Liver (tissue), 9 donors: ENCODE data around the gene DMAP1. TPM values are rescaled to one million over a fixed set of nuclear protein-coding genes. Genes with fewer than 3 reads are reported as not detected.

Experiments used
- DNase-seq: peaks from one replicate; pipeline ENCODE4 v3.0.0-alpha.2; 2017; ENCODE audit warnings: low spot score
- H3K27ac ChIP-seq, 2 donors: one replicate each; pipeline ENCODE4 v1.7.0; 2013; ENCODE audit warnings: inconsistent platforms in 2 of 2, low read length in 2 of 2, control low read depth in 1 of 2, low read depth in 1 of 2, mild to moderate bottlenecking in 1 of 2
- H3K27me3 ChIP-seq, 4 donors: one replicate each; pipeline versions ENCODE4 v1.6.1 to v1.7.0; 2013; ENCODE audit warnings: low read length in 3 of 4, inconsistent platforms in 1 of 4, mild to moderate bottlenecking in 1 of 4, moderate library complexity in 1 of 4; ENCODE audit not compliant: control insufficient read depth in 4 of 4, insufficient read depth in 4 of 4
- H3K36me3 ChIP-seq, 4 donors: one replicate each; pipeline versions ENCODE4 v1.6.1 to v1.7.0; 2013; ENCODE audit warnings: low read length in 3 of 4, mild to moderate bottlenecking in 3 of 4, low read depth in 1 of 4, moderate library complexity in 1 of 4; ENCODE audit not compliant: control insufficient read depth in 4 of 4, insufficient read depth in 3 of 4
- H3K4me1 ChIP-seq, 4 donors: one replicate each; pipeline versions ENCODE4 v1.6.1 to v1.7.0; 2013; ENCODE audit warnings: low read length in 3 of 4, mild to moderate bottlenecking in 3 of 4, moderate library complexity in 1 of 4; ENCODE audit not compliant: control insufficient read depth in 4 of 4, insufficient read depth in 4 of 4
- H3K4me3 ChIP-seq, 3 donors: one replicate each; pipeline versions ENCODE4 v1.6.1 to v1.7.0; 2013; ENCODE audit warnings: low read length in 3 of 3, control low read depth in 1 of 3, low read depth in 1 of 3, mild to moderate bottlenecking in 1 of 3
- H3K9ac ChIP-seq, 2 donors: one replicate each; pipeline ENCODE4 v1.7.0; 2013; ENCODE audit warnings: low read length in 2 of 2, mild to moderate bottlenecking in 2 of 2, moderate library complexity in 2 of 2, control low read depth in 1 of 2, low read depth in 1 of 2
- H3K9me3 ChIP-seq, 4 donors: one replicate each; pipeline versions ENCODE4 v1.6.1 to v1.7.0; 2013; ENCODE audit warnings: low read length in 3 of 4; ENCODE audit not compliant: control insufficient read depth in 4 of 4
- ATF3 ChIP-seq: IDR thresholded peaks from 2 replicates; pipeline ENCODE4 v1.6.1; 2016; ENCODE audit warnings: antibody characterized with exemption
- CTCF ChIP-seq: fragments of 150-350 bp; IDR thresholded peaks from 2 replicates; pipeline ENCODE4 v1.5.1; 2017; ENCODE audit warnings: improper control_type of control experiment, low read depth, low read length; ENCODE audit not compliant: missing input control
- EGR1 ChIP-seq, 2 donors: IDR thresholded peaks; 2 replicates each; pipeline ENCODE4 v1.6.1; 2016 to 2018; ENCODE audit warnings: antibody characterized with exemption in 2 of 2, low read depth in 2 of 2
- FOXA1 ChIP-seq: IDR thresholded peaks from 2 replicates; pipeline ENCODE4 v1.6.1; 2016; ENCODE audit warnings: antibody characterized with exemption
- FOXA2 ChIP-seq: IDR thresholded peaks from 2 replicates; pipeline ENCODE4 v1.6.1; 2016; ENCODE audit warnings: antibody characterized with exemption
- GABPA ChIP-seq, 2 donors: IDR thresholded peaks in 1 of 2; conservative IDR thresholded peaks in 1 of 2; 2 replicates each; pipeline ENCODE4 v1.6.1; 2016; ENCODE audit warnings: antibody characterized with exemption in 2 of 2, mild to moderate bottlenecking in 1 of 2, moderate library complexity in 1 of 2
- HNF4A ChIP-seq, 2 donors: conservative IDR thresholded peaks; 2 replicates each; pipeline ENCODE4 v1.6.1; 2016; ENCODE audit warnings: antibody characterized with exemption in 2 of 2, mild to moderate bottlenecking in 2 of 2
- HNF4G ChIP-seq: IDR thresholded peaks from 2 replicates; pipeline ENCODE4 v1.6.1; 2016; ENCODE audit warnings: antibody characterized with exemption
- JUND ChIP-seq, 2 donors: IDR thresholded peaks; 2 replicates each; pipeline ENCODE4 v1.6.1; 2016; ENCODE audit warnings: antibody characterized with exemption in 2 of 2
- MAX ChIP-seq: IDR thresholded peaks from 2 replicates; pipeline ENCODE4 v1.6.1; 2016; ENCODE audit warnings: antibody characterized with exemption
- NR2F2 ChIP-seq: IDR thresholded peaks from 2 replicates; pipeline ENCODE4 v1.6.1; 2016; ENCODE audit warnings: antibody characterized with exemption
- RAD21 ChIP-seq, 2 donors: IDR thresholded peaks; 2 replicates each; pipeline ENCODE4 v1.6.1; 2016; ENCODE audit warnings: antibody characterized with exemption in 2 of 2, mild to moderate bottlenecking in 2 of 2
- REST ChIP-seq: IDR thresholded peaks from 2 replicates; pipeline ENCODE4 v1.6.1; 2016; ENCODE audit warnings: antibody characterized with exemption, mild to moderate bottlenecking
- RXRA ChIP-seq, 2 donors: IDR thresholded peaks; 2 replicates each; pipeline ENCODE4 v1.6.1; 2017 to 2018; ENCODE audit warnings: antibody characterized with exemption in 2 of 2, mild to moderate bottlenecking in 1 of 2
- SP1 ChIP-seq: IDR thresholded peaks from 2 replicates; pipeline ENCODE4 v1.6.1; 2018; ENCODE audit warnings: antibody characterized with exemption, mild to moderate bottlenecking
- TAF1 ChIP-seq: conservative IDR thresholded peaks from 2 replicates; pipeline ENCODE4 v1.6.1; 2016; ENCODE audit warnings: antibody characterized with exemption, mild to moderate bottlenecking
- YY1 ChIP-seq: IDR thresholded peaks from 2 replicates; pipeline ENCODE4 v1.6.1; 2016; ENCODE audit warnings: antibody characterized with exemption, mild to moderate bottlenecking
- ZBTB33 ChIP-seq: IDR thresholded peaks from 2 replicates; pipeline ENCODE4 v1.6.1; 2016; ENCODE audit warnings: antibody characterized with exemption
- WGBS: extraction: QIAGEN DNeasy Blood & Tissue Kit; methylation state at CpG from one replicate; pipeline ENCODE4 v1.1.7; 2013; 5-methylcytosine and 5-hydroxymethylcytosine counted together
- polyA plus RNA-seq, 2 donors: library from polyadenylated mRNA; stranded (reverse) in 1 of 2; unstranded in 1 of 2; fragments of 200-250 nt in 1 of 2; fragments of >200 nt in 1 of 2; fragmentation: Nextera tagmentation in 1 of 2; extraction: Ambion mirVana in 1 of 2; gene quantifications; one replicate each; pipeline versions ENCODE4 v1.2.1 to v1.2.3, GENCODE V29; 2013 to 2015
- total RNA-seq, 2 donors: library from RNA; depleted of rRNA; stranded (reverse); fragments of >200 nt; gene quantifications; one replicate each; pipeline ENCODE4 v1.2.3, GENCODE V29; 2014
- donor health status: healthy.
- donor health status: healthy.
- donor health status: healthy.
- donor health status: healthy.
- donor health status: healthy.

The DMAP1 gene
- total and polyA plus RNA-seq, 4 donors, result 15.3 to 24.8 (median 18.3) TPM

GRCh38 chr1:44168520-44169098 lies 44.7 kb upstream of the DMAP1 start (continued):
- TF ChIP-seq CTCF (no peak), SP1 (no peak)

- Histone ChIP-seq H3K4me1 (no peaks in the 10 kb centered on the region), H3K4me3 (no peak overlapping the region), H3K27me3 (no peaks in the 10 kb centered on the region), H3K9ac (no peak overlapping the region), H3K36me3 (no peaks in the 10 kb centered on the region), H3K9me3 (no peaks in the 10 kb centered on the region), H3K27ac (no peak overlapping the region)
- 93% methylated on average over 3 of the region's 3 CpGs for WGBS
- no peak for TF ChIP-seq EGR1 (IDR thresholded peaks at IDR 0.05; ENCODE audit: low read depth in 2 of 2)
- TF ChIP-seq JUND (IDR thresholded peaks at IDR 0.05), result no peak
- no peak for TF ChIP-seq FOXA1
- TF ChIP-seq YY1, result no peak
- TF ChIP-seq HNF4A (conservative IDR thresholded peaks at IDR 0.05), result no peak
- no peak for TF ChIP-seq REST
- no peak for TF ChIP-seq HNF4G
- no peak for TF ChIP-seq MAX
- no peak for TF ChIP-seq ATF3
- no peak for TF ChIP-seq RAD21 (IDR thresholded peaks at IDR 0.05)
- no peak for TF ChIP-seq GABPA (IDR thresholded peaks at IDR 0.05 in 1 of 2, conservative IDR thresholded peaks at IDR 0.05 in 1 of 2)
- no peak for TF ChIP-seq RXRA (IDR thresholded peaks at IDR 0.05)
- no peak for TF ChIP-seq SP1
- TF ChIP-seq FOXA2, result no peak
- no peak for TF ChIP-seq NR2F2
- no peak for TF ChIP-seq ZBTB33
- no peak for TF ChIP-seq CTCF
- TF ChIP-seq TAF1, result no peak
- DNase-seq, result no peak
Observed at GRCh38 chr1:44170281-44170823, 42.9 kb upstream of the DMAP1 start.
